Measurements from ENCODE around the gene WDR46.
"Not testable (repeated sequence)": the region's sequence is repeated elsewhere in the genome, so short reads cannot be mapped to it uniquely, and the experiment has no call there.

Gene WDR46

DNA sequence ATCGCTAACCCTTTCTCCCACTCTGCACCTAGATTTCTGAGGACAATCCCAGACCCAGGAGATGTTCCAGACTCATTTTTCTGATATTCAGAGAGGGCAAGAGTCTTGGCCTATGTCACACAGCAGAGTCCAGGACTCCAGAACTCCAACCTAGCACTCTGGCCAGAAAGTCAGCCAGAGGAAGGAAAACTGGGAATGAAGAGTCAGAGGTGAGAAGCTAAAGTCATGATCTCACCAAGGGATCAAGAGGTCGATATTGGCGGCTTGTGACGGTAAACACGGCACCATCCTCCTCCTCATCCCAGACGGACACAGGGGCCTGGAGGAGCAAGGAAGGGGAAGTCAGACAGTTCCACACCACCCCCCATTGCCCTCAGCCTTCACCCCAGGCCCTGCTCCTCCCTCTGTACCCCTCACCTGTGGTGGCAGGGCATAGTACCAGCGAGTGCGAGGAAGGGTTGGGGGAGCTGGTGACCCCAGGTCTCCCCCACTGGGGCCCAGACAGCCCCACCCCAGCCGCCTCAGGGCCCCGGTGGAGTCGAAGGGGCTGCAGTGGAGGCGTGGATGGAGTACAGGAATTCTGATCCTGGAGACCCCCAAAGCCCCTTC lies 7.9 kb upstream of the WDR46 start:
- Histone ChIP-seq H3K9me3 (ENCODE audit: control insufficient read depth in 2 of 2, low read length in 2 of 2) (no peaks in the 10 kb centered on the region), H3K36me3 (ENCODE audit: control insufficient read depth in 2 of 2, insufficient read depth in 2 of 2, low read length in 2 of 2) (peaks cover 23 to 29% of the 10 kb centered on the region in 2 donors), H3K27ac (ENCODE audit: low read length) (peak overlapping the region; percentile 96), H3K4me1 (ENCODE audit: control insufficient read depth, insufficient read depth, low read length) (peaks cover 20% of the 10 kb centered on the region), H3K4me3 (ENCODE audit: low read length in 2 of 2) (peak overlapping the region; percentile 63 to 89), H3K9ac (ENCODE audit: low read length in 2 of 2) (peak overlapping the region; percentile 61 to 73), H3K27me3 (ENCODE audit: control insufficient read depth in 1 of 2, insufficient read depth in 2 of 2, low read length in 2 of 2) (no peaks in the 10 kb centered on the region)

DNA sequence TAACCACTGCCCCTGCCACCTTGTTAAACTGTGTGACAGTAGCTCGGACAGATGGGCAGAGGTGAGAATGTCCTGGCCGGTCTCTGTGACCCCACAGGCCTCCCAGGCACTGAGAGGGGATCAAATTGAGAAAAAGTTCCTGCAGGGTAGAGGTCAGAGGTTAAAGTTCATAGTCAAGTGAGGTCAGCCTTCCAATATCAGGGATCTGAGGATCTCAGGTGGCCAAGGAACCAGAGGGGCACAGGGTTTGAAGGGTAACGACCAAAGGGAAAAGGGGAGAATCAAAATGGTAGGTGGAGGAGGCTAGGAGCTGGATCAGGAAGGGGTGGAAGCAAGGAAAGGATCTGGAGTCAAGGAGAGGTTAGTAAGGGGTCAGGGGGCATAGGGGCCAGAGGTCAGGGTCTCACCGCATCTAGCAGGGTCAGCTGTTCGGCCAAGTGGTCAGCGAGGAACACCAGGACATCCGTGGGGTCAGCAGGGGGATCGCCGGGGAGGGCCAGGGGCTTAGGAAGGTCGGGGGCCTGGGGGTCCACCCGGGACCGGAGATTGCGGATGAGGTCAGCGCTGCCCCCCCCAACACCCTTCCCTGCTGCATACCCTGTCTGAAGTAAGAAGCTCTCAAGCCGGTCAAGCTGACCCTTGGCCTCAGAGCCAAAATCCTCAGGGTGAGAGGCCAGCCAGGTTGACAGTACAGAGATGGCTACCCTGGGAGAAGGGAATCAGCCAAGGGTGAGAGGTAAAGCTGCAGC lies 6.8 kb upstream of the WDR46 start:
- H3K9me3 ChIP-seq (ENCODE audit: control insufficient read depth in 2 of 2, low read length in 2 of 2): no peaks in the 10 kb centered on the region
- peak overlapping the region; percentile 18 for H3K27ac ChIP-seq (ENCODE audit: low read length)
- H3K36me3 ChIP-seq (ENCODE audit: control insufficient read depth in 2 of 2, insufficient read depth in 2 of 2, low read length in 2 of 2): peaks cover 29 to 35% of the 10 kb centered on the region in 2 donors
- no peak overlapping the region for H3K4me3 ChIP-seq (ENCODE audit: low read length in 2 of 2)
- no peaks in the 10 kb centered on the region for H3K27me3 ChIP-seq (ENCODE audit: control insufficient read depth in 1 of 2, insufficient read depth in 2 of 2, low read length in 2 of 2)
- H3K4me1 ChIP-seq (ENCODE audit: control insufficient read depth, insufficient read depth, low read length): peaks cover 20% of the 10 kb centered on the region
- H3K9ac ChIP-seq (ENCODE audit: low read length in 2 of 2): no peak overlapping the region

DNA sequence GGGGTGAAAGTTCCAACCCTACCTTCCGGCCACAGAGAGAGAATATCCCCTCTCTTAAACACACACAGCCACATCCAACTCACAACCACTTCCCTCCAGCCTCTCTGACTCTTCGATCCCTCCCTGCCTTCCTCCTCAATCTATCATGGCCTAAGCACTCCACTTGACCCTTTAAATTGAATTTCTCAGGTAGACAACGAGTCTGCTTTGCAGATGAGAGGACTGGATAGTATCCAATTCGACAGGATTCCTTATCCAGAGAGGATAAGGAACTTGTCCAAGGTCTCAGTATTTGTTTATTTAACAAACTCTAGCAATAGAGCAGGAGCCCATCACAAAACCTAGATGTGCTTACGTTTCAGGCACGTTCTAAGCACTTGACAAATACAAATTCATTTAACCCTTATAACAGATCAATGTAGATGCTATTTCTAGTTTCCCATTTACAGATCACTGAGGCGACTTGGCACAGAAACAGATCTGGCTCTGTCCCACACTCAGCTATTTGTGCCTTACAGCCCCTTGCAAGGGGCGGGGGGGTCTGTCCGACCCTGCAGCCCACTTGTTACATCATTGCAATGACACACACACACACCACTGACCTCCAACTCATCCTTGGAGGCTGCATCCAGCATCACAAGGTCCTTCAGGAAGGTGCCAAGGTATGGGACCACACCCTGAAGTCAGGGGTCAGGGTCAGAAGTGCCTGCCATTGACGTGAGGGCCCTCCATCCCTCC lies 5.2 kb upstream of the WDR46 start:
- H3K36me3 ChIP-seq (ENCODE audit: control insufficient read depth in 2 of 2, insufficient read depth in 2 of 2, low read length in 2 of 2): peaks cover 30 to 36% of the 10 kb centered on the region in 2 donors
- no peak overlapping the region for H3K4me3 ChIP-seq (ENCODE audit: low read length in 2 of 2)
- H3K9ac ChIP-seq (ENCODE audit: low read length in 2 of 2): no peak overlapping the region
- H3K9me3 ChIP-seq (ENCODE audit: control insufficient read depth in 2 of 2, low read length in 2 of 2): no peaks in the 10 kb centered on the region
- H3K27ac ChIP-seq (ENCODE audit: low read length): no peak overlapping the region
- peaks cover 24% of the 10 kb centered on the region for H3K4me1 ChIP-seq (ENCODE audit: control insufficient read depth, insufficient read depth, low read length)
- no peaks in the 10 kb centered on the region for H3K27me3 ChIP-seq (ENCODE audit: control insufficient read depth in 1 of 2, insufficient read depth in 2 of 2, low read length in 2 of 2)

DNA sequence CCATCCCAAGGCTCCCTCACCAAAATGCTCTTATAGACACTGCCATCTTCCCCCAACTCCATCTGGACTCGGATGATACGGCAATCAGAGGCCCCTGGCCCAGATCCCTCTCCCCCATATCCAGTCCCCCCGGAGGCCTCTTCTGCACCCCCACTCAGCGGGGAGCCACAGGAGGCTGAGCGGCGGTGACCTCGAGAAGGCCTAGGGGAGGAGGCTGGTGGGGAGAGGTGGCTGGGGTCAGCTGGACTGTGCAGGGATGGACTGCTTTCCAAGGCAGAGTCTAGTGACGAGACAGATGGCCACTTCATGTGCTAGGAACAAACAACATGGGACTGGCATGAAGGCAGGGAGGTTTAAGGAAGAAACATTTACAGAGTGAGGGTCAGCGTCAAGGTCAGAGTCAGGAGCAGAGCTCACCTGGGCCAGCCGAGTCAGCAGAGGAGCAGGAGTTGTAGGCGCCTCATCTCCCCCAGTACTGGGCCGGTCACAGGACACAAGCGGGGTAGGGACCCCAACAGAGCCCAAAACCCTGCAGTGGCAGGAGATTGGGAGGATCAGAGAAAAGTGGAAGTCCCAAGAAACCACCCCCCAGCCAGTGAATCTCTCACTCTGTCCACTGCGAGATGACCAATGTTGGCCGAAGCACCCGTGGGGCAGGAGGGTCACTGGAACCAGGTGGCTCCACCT lies 4.1 kb upstream of the WDR46 start:
- Histone ChIP-seq H3K4me3 (ENCODE audit: low read length in 2 of 2) (no peak overlapping the region), H3K36me3 (ENCODE audit: control insufficient read depth in 2 of 2, insufficient read depth in 2 of 2, low read length in 2 of 2) (peaks cover 30 to 36% of the 10 kb centered on the region in 2 donors), H3K9me3 (ENCODE audit: control insufficient read depth in 2 of 2, low read length in 2 of 2) (no peaks in the 10 kb centered on the region), H3K27me3 (ENCODE audit: control insufficient read depth in 1 of 2, insufficient read depth in 2 of 2, low read length in 2 of 2) (no peaks in the 10 kb centered on the region), H3K27ac (ENCODE audit: low read length) (no peak overlapping the region), H3K9ac (ENCODE audit: low read length in 2 of 2) (no peak overlapping the region), H3K4me1 (ENCODE audit: control insufficient read depth, insufficient read depth, low read length) (peaks cover 29% of the 10 kb centered on the region)

DNA sequence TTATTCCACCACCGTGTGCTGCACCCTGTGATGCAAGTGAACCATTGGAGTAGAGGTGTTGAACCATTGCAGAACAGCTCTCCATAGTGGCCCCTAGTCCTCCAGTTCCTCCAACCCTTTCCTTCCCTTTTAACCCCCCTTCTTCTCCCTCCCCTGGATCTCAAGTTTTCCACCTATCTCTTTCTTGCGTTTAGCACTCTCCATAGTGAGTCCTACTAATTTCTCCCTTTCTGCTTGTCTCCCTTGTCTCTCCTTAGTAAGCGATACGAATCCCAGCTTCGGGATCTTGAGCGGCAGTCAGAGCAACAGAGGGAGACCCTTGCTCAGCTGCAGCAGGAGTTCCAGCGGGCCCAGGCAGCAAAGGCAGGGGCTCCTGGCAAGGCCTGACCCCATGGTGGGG lies 1.4 kb upstream of the WDR46 start:
- Histone ChIP-seq H3K27me3 (ENCODE audit: control insufficient read depth in 1 of 2, insufficient read depth in 2 of 2, low read length in 2 of 2) (no peaks in the 10 kb centered on the region), H3K4me1 (ENCODE audit: control insufficient read depth, insufficient read depth, low read length) (peaks cover 23% of the 10 kb centered on the region), H3K27ac (ENCODE audit: low read length) (no peak overlapping the region), H3K36me3 (ENCODE audit: control insufficient read depth in 2 of 2, insufficient read depth in 2 of 2, low read length in 2 of 2) (peaks cover 39 to 42% of the 10 kb centered on the region in 2 donors), H3K9ac (ENCODE audit: low read length in 2 of 2) (no peak overlapping the region), H3K4me3 (ENCODE audit: low read length in 2 of 2) (peak overlapping the region; percentile 96 to 97), H3K9me3 (ENCODE audit: control insufficient read depth in 2 of 2, low read length in 2 of 2) (no peaks in the 10 kb centered on the region)

DNA sequence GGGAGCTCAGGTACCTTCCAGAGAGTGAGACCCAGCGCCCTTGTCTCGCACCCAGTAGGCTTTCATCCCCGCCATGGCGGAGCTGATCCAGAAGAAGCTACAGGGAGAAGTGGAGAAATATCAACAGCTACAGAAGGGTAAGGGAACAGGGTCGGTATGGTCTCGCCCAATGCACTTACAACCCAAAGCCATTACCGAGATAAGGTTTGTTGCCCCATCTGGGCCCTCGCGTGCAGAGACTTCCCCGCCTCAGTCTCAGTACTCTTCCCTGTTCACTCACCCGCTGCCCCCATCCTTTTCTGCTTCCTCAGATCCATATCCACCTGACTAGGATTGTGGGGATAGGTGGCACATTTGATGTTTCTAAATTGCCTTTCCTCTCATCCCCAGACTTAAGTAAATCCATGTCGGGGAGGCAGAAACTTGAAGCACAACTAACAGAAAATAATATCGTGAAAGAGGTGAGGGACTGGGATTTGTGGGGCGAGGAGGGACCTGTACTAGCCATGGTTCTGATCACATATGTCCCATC lies 811 bp upstream of the WDR46 start:
- H3K9ac ChIP-seq (ENCODE audit: low read length in 2 of 2): peak overlapping the region; percentile 92 to 93
- H3K36me3 ChIP-seq (ENCODE audit: control insufficient read depth in 2 of 2, insufficient read depth in 2 of 2, low read length in 2 of 2): peaks cover 38 to 43% of the 10 kb centered on the region in 2 donors
- peak overlapping the region; percentile 96 to 97 for H3K4me3 ChIP-seq (ENCODE audit: low read length in 2 of 2)
- no peaks in the 10 kb centered on the region for H3K27me3 ChIP-seq (ENCODE audit: control insufficient read depth in 1 of 2, insufficient read depth in 2 of 2, low read length in 2 of 2)
- H3K9me3 ChIP-seq (ENCODE audit: control insufficient read depth in 2 of 2, low read length in 2 of 2): no peaks in the 10 kb centered on the region
- H3K27ac ChIP-seq (ENCODE audit: low read length): peak overlapping the region; percentile 71
- peaks cover 23% of the 10 kb centered on the region for H3K4me1 ChIP-seq (ENCODE audit: control insufficient read depth, insufficient read depth, low read length)

DNA sequence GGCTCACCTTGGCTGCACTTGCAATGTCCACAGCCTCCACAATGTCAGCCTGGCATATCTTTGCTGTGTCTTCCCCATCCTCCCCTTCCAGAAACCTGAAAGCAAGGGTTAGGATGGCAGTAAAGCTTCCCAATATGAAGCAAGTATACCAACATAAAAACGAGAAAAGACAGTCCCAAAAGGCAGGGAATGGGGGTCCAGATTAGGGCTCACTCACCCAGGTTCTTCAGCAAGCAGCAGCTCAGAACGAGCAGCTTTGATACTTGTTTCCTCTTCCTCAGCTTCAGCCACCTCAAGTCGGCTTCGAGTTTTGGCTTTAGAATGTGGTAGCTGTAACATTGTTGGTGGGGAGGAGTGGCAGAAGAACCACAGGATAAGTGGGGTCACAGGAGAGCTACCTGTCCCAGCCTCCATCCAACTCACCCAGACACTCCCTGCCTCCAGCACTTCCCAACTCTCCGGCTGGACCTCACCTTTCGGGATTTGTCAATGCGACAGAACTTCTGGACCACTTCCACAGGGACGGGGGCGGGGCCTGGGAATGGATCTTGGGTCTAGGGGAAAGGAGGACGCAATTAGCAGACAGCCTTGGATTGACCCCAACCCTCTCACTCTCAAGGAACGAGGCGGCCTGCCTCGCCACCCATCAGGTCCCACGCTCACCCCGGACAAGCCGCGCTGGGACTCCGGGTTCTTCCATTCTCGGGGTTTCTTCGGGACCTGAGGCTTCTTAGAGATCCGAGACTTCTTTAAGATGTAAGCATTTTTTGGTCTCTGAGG lies 708 bp downstream of the WDR46 start:
- H3K4me3 ChIP-seq (ENCODE audit: low read length in 2 of 2): peak overlapping the region; percentile 96 to 97
- H3K36me3 ChIP-seq (ENCODE audit: control insufficient read depth in 2 of 2, insufficient read depth in 2 of 2, low read length in 2 of 2): peaks cover 36% of the 10 kb centered on the region in 2 donors
- no peaks in the 10 kb centered on the region for H3K9me3 ChIP-seq (ENCODE audit: control insufficient read depth in 2 of 2, low read length in 2 of 2)
- H3K4me1 ChIP-seq (ENCODE audit: control insufficient read depth, insufficient read depth, low read length): peaks cover 23% of the 10 kb centered on the region
- H3K27ac ChIP-seq (ENCODE audit: low read length): peak overlapping the region; percentile 71
- H3K9ac ChIP-seq (ENCODE audit: low read length in 2 of 2): peak overlapping the region; percentile 92 to 93
- H3K27me3 ChIP-seq (ENCODE audit: control insufficient read depth in 1 of 2, insufficient read depth in 2 of 2, low read length in 2 of 2): no peaks in the 10 kb centered on the region

DNA sequence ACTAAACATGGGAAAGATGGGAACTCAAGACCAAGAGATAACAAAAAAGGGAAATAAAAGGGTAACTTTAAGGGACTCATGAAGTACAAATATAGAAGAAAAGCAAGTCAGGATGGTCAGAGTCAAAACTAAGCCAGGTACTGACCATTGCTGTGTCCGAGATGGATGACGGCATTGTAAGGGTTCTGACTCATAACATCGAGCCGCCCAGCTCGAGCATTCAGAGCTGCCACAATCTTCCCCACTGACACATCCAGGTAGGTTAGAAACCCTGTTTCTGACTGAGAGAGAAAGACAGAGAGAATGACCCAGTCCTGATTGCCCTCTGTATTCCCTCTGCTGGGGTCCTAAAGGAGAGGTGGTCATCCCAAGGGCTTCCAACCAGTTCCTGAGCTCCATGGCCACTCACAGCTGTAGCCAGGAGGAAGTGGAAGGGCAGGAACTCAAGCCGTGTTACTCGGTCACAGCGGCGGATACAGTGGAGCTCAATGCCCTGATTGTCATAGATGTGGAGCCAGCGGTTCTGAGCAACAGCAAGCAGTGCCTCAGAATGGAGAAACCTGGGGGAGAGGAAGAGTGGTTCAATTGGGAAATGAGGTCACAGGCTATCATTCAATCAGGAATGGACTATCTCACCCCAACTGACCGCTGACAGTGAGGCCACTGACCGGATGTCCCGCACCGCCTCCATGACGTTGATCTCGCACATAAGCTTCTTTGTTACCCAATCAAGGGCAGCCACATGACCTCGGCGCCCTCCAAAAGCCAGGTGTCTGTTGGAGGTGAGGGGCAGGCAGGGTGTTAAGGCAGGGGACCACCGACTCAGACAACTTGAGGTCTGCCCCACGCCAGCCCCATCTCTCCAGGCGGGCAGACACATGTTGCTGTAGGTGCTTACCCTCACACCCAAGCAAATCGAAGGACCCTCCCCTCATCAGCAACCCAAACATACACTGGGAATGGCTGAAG lies 1.8 kb downstream of the WDR46 start:
- H3K4me1 ChIP-seq (ENCODE audit: control insufficient read depth, insufficient read depth, low read length): peaks cover 23% of the 10 kb centered on the region
- peaks cover 32 to 36% of the 10 kb centered on the region in 2 donors for H3K36me3 ChIP-seq (ENCODE audit: control insufficient read depth in 2 of 2, insufficient read depth in 2 of 2, low read length in 2 of 2)
- H3K9ac ChIP-seq (ENCODE audit: low read length in 2 of 2): no peak overlapping the region
- H3K9me3 ChIP-seq (ENCODE audit: control insufficient read depth in 2 of 2, low read length in 2 of 2): no peaks in the 10 kb centered on the region
- H3K27me3 ChIP-seq (ENCODE audit: control insufficient read depth in 1 of 2, insufficient read depth in 2 of 2, low read length in 2 of 2): no peaks in the 10 kb centered on the region
- H3K27ac ChIP-seq (ENCODE audit: low read length): no peak overlapping the region
- H3K4me3 ChIP-seq (ENCODE audit: low read length in 2 of 2): peak overlapping the region in 1 of 2 donors; percentile 96

DNA sequence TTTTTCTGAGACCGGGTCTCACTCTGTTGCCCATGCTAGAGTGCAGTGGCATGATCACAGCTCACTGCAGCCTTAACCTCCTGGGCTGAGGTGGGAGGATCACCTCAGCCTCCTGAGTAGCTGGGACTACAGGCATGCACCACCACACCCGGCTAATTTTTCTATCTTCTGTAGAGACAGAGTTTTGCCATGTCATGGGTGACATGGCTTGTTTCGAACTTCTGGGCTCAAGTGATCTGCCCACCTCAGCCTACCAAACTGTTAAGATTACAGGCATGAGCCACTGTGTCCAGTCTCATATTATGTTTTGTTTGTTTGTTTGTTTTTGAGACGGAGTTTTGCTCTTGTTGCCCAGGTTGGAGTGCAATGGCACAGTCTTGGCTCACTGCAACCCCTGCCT lies 3.8 kb downstream of the WDR46 start:
- H3K27me3 ChIP-seq (ENCODE audit: control insufficient read depth in 1 of 2, insufficient read depth in 2 of 2, low read length in 2 of 2); H3K9me3 ChIP-seq (ENCODE audit: control insufficient read depth in 2 of 2, low read length in 2 of 2); H3K4me3 ChIP-seq (ENCODE audit: low read length in 2 of 2); H3K27ac ChIP-seq (ENCODE audit: low read length); H3K9ac ChIP-seq (ENCODE audit: low read length in 2 of 2): not testable (repeated sequence)
- H3K36me3 ChIP-seq (ENCODE audit: control insufficient read depth in 2 of 2, insufficient read depth in 2 of 2, low read length in 2 of 2): peaks cover 29 to 37% of the 10 kb centered on the region in 2 donors
- H3K4me1 ChIP-seq (ENCODE audit: control insufficient read depth, insufficient read depth, low read length): peaks cover 21% of the 10 kb centered on the region

All from stomach smooth muscle (tissue), 2 donors.